ENCODE measurements around the gene RAB40A.
"Not testable (repeated sequence)": the region's sequence is repeated elsewhere in the genome, so short reads cannot be mapped to it uniquely, and the experiment has no call there.

The RAB40A gene

GRCh38 chrX:103461156-103461555 is 58.1 kb downstream of the RAB40A start:
- DNase-seq (ENCODE audit: low read depth) = peak; percentile 42

GRCh38 chrX:103460001-103460755 is 59.1 kb downstream of the RAB40A start:
- DNase-seq (ENCODE audit: low read depth) = not testable (repeated sequence)

GRCh38 chrX:103453655-103454054 is 65.6 kb downstream of the RAB40A start:
- DNase-seq (ENCODE audit: low read depth) = peak; percentile 95
